Suppressor macrophage treated with lipopolysaccharide for 4 hours (primary cell): ENCODE results near the gene SPTBN4.
"Not testable (repeated sequence)": the region's sequence is repeated elsewhere in the genome, so short reads cannot be mapped to it uniquely, and the experiment has no call there.

Experiments used
- DNase-seq: peaks from one replicate; pipeline ENCODE4 v3.0.0-alpha.2; 2020

The SPTBN4 gene

DNA sequence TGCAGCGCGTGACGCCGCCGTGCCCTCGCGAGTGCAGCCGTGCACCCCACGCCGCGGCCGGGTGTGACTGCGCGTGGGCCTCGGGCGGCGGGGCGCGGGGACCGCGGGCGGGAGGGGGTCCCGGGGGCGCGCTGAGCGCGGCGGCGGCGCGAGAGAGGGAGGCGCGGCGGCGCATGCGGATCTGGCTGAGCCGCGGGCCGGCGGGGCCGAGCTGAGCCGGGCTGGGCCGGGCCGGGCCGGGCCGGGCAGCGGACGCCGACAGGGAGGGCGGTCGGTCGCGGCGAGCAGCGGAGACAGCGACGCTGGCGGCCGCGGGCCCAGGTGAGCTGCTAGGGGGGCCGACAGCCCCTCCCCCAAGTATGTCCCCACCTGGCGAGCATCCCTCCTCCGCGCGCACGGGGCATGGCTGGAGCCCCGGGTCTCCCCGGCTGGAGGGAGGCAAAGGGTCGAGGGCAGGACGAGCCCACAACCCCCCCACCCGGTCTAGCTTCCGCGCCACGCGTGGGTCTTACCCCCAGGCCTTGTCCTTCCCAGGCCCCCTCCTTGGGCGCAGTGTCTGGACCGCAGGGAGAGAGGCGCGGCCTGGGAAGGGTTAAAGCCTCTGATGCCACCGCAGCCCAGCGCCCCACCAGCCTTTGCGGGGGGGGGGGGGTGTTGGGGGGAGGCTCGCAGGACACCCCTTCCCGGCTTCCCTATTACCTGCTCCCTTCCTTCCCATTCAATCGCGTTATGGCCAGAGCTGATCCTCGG, at the start of gene SPTBN4:
TSS of gene SPTBN4 (plus strand) at position 17 of the 750 bp plus-strand sequence. CDS start 5,621 bp downstream, outside the sequence.
- no peak for DNase-seq

DNA sequence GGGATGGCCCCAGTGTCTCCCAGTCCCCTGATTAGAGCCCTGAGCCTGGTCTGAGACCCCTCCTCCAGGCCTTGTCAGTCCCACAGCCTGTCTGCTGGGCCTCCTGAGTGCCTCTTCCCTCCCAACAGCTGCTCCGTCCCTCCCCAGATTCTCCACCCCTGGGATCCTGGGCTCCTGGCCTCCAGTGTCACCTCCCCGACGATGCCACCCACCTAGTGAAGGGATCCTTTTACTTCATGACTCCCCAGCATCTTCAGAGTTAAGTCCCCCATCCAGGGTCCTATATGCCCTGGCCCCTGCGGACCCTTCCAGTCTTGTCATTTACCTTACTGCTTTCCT, 49.2 kb upstream of the SPTBN4 start:
- DNase-seq: no peak

DNA sequence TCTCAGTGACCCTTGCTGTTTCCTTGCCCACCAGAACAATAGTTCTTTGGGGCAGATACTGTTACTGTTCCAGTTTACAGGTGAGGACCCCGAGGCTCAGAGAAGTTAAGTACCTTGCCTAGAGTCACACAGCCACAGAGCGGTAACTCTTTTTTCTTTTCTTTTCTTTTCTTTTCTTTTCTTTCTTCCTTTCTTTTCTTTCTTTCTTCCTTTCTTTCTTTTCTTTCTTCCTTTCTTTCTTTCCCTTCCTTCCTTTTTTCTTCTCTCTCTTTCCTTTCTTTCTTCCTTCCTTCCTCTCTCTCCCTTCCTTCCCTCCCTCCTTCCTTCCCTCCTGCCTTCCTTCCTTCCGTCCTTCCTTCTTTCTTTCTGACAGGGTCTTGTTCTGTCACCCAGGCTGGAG, 48.8 kb upstream of the SPTBN4 start:
- DNase-seq: no peak

DNA sequence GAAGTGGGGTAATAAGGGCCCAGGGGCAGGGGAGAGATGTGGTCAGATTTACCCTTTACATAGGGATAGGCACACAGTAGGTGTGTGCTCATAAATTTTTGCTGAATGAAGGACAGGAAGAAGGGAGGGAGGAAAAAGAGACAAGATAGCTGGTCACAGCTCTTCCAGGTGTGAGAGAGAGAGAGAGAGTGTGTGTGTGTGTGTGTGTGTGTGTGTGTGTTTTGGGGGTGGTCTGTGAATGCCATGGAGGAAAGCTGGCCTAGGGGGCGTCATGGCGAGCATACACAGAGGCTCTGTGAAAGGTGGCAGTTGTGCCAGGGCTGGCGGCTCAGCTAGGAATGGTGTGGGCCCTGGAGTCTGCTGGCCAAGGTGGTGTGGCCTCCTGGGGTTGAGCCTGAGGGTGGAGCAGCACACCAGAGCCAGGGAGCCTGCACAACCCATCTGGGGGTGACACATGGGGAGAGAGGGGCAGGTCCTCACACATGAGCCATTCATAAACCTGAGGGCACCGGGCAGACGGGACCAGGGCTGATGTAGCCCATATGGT, 47.7 kb upstream of the SPTBN4 start:
- DNase-seq: no peak

DNA sequence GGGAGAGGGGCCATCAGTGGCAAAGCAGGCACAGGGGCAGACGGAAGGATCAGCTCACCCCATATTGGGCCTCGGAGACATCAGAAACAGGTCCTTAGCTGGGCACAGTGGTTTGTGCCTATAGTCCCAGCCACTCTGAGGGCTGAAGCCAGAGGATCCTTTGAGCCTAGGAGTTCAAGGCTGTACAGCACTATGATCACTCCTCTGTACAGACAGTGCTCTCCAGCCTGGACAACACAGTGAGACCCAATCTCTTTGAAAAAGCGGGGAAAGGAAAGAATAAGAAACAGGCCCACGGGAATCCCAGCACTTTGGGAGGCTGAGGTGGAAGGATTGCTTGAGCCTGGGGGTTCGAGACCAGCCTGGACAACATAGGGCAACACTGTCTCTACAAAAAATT, 47.0 kb upstream of the SPTBN4 start:
- DNase-seq: no peak

DNA sequence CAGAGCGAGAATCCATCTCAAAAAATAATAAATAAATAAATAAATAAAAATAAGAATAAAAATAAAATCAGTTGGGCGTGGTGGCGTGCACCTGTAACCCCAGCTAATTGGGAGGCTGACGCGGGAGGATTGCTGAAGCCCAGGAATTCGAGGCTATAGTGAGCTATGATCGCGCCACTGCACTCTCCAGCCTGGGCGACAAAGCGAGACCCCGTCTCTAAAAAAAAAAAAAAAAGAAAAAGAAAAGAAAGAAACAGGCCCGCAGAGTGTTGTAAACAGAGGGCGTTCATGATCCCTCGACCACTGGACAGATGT, 46.4 kb upstream of the SPTBN4 start:
- no peak for DNase-seq

DNA sequence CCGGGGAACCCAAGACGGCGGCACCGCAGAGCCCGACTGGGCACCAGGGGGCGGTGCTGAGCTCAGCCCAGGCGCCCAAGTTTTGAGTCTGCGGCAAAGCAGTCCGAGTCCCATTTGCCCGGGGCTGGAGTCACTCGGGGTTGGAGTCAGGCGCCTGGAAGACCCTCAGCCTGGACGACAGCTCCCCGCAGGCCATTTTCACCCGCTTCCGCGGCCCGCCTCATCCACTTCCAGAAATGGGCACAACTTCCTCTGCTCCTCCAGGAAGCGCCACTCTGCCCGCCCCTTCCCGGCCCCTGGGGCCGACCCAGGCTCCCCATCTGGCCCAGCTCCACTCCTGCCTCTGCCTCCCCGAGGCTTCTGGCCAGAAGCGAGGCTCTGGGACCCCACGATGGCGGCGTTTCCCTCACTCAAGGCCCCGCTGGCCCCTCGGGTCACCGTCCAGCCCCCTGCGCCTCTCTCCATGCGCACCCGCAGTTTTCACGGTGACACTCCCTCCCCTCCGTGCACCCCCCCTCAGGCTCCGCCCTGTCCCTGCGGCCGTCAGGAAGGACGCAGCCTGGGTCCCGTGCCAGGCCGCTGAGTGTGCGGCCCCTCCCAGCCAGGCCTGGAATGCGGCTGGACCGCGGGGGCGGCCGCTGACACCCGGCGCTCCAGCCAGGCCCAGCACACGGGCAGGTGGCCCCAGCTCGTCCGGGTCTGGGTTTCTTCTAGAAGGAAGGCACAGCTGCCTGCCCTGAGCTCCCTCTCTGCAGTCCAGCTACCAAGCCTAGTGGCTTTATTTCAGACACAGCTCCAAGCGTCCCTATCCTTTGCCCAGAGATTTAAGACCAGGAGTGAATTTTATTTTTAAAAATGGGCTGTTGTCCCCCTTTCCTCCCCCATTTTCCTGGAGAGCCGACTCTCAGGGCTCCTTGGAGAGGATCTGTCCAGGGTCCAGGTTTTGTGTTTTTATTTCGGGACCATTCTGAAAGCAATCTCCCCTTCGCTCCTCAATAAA, 45.7 kb upstream of the SPTBN4 start:
- DNase-seq: peak; percentile 93

DNA sequence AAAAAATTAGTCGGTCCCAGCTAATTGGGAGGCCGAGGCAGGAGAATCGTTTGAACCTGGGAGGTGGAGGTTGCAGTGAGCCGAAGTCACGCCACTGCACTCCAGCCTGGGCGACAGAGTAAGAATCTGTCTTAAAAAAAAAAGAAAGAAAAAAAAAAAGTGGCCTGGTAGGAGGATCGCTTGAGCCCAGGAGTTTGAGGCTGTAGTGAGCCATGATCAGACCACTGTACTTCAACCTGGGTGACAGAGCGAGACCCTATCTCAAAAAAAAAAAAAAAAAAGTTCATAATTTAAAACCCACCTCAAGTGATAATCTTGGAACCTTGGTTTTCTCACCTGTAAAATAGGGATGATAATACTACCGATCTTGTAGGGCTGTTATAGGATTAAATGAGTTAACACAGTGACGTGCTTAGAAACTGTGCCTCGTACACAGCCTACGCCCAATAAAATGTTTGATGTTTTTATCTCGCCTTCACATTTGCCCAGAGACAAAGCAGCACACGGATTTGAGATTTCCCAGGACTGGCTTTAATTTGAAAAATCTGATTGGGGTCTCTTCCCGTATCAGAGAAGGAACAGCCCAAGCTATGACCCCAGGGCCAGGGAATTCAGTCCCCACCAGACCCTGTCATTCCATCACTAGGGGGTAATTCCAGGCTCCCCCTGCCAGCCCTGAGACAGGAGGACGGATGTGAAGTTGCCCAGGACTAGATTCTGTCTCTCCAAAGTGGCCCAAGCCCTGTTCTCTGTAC, 44.6 kb upstream of the SPTBN4 start:
- DNase-seq: no peak

DNA sequence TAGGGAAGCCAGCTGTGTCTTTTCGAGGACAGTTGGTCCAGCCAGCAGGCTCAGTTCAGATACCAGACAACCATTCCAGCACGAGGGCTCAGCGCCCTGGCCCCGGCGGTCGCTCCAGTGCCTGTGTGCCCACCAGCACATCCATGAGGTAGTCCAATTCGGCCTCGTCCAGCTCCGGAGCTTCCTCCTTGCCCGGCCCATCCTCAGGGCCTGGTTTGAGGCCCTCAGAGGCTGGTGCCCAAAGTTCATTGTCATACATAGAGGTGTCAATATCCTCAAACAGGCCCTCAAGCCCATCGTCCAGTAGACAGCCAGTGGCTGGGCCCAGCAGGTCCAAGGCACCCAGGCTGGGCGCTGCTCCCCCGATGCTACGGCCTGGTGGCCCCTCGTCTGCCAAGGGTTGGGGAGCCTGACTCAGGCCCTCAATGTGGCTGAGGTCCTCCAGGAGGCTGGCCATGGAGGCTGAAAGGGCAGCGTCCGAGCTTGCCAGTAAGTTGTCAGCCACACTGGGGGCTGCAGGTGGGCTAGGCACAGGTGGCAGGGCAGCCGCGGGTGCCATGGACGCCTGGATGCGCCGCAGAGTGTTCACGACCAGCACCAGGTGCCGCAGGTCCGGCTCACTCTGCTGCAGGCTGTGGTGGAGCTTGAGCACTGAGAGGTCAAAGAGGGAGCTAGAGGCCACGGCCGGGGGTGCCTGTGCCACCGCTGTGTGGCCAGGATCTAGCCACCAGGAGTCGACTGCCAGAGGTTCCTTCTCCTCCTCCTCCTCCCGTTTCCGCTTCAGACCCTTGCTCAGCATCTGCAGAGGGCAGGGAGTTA, 43.8 kb upstream of the SPTBN4 start:
- no peak for DNase-seq

DNA sequence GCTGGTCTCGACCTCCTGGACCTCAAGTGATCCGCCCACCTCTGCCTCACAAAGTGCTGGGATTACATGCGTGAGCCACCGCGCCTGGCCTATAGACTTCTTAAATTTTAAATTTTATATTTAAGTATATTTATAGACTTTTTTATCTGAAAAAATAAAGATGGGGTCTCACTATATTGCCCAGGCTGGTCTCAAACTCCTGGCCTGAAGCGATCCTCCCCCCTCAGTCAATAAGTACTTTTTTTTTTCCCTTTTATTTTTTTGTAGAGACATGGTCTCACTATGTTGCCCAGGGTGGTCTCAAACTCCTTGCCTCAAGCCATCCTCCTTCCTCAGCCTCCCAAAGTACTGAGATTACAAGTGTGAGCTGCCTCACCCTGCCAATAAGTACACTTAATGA, 42.9 kb upstream of the SPTBN4 start:
- no peak for DNase-seq

DNA sequence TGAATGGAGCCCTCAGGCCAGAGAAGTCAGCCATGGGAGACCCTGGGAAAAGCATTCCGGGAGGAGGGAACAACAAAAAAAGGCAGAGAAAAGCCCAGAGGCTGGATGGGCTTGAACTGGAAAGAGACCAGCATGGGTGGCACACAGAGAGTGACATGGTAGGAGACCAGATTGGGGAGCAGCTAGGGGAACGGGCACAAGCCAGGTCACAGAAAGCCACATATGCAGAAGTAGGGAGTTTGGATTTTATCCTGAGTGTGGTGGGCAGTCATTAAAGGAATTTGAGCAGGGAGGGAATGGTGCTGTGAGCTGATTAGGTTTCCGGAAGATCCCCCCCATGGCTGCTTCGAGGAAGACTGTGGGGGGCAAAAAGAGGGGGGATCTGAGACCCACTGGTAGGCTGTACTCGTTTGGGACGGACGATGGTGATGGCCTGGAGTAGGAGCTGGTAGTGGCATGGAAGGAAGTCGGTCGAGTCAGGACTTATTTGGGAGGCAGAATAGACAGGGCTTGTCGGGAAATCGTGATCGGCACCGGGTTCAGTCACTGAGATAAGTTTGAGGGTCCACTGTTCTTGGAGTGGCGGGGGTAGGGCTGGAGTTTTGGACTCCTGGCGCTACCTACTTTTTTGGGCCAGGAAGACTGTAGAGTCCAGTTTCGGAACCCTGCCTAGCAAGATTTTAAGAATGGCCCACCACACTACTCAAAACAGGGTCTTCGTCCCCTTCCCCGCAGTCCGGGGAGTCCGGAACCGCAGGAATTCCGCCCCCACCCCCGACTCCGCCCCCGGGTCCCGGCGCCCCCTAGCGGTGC, 42.0 kb upstream of the SPTBN4 start:
- no peak for DNase-seq

DNA sequence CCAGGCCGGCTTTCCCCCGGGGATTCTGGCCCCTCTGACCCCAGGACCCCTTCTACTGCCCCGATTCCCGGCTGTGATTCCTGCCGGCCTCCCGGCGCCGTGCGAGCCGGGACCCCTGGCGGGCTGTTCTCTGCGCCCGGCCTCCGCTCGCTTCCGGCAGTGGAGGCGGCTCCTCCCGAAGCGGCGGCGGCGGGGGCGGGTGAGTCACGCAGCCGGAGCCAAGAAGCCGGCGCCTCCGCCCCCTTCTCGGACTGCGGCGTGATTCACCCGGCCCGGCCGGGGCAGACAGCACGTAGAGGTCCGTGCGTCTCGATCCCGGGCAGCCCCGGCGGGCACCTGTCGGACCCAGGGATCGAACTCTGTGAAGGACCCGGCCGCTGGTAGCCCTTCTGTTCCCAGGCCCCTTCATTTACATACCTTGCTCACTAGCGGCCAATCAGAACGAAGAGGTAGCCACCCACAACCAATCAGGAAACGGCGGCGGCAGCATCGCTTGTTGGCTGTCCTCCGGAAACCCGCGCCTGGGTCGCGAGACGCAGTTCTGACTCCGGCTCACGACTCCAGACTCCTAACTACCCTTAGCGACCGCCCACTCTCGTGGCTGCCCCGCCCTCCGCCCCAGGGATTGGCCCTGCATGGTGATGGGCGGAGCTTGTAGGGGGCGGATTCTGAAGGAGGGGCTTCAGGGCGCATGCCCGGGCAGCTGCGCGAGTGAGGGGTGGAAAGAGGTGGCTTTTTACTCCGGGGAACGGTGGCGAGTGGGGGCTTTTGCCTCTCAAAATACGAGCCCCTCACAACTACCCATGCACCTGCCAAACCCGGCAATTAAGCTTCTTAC, 41.1 kb upstream of the SPTBN4 start, which contains the start of gene SERTAD1:
TSS of gene SERTAD1 (minus strand) at position 543 of the 838 bp plus-strand sequence. CDS start 2,446 bp downstream, outside the sequence.
- peak; percentile 100 for DNase-seq

DNA sequence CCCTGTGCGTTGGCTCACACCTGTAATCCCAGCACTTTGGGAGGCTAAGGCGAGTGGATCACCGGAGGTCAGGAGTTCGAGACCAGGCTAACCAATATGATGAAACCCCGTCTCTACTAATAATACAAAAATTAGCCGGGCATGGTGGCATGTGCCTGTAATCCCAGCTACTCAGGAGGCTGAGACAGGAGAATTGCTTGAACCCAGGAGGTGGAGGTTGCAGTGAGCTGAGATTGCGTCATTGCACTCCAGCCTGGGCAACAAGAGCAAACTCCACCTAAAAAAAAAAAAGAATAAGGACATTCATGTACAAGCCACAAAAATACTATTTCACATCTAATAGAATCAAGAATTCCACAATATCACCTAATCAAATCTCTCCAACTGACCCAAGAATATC, 38.6 kb upstream of the SPTBN4 start:
- not testable (repeated sequence) for DNase-seq

DNA sequence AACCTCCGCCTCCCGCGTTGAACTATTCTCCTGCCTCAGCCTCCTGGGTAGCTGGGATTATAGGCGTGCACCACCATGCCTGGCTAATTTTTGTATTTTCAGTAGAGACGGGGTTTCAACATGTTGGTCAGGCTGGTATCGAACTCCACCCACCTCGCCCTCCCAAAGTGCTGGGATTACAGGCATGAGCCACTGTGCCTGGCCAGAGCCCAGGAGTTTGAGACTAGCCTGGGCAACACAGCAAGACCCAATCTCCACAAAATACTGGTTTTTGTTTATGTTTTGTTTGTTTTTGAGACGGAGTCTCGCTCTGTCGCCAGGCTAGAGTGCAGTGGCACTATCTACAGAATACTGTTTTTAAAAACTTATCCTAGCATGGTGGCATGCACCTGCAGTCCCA, 36.6 kb upstream of the SPTBN4 start:
- DNase-seq: not testable (repeated sequence)

DNA sequence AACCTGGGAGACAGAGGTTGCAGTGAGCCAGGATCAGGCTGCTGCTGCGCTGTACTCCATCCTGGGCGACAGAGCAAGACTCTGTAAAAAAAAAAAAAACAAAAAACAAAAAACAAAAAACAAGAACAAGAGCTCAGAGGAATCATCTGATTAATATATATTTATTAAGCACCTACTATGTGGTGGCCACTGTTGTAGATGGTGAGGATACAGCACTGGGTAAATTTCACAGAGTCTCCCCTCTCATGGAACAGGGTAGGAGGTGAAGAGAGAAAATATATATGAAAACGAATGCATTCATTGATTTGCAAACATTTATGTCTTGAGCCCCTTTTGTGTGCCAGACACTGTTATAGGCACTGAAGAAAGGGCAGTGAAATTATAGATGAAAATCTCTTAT, 35.1 kb upstream of the SPTBN4 start:
- DNase-seq: no peak

DNA sequence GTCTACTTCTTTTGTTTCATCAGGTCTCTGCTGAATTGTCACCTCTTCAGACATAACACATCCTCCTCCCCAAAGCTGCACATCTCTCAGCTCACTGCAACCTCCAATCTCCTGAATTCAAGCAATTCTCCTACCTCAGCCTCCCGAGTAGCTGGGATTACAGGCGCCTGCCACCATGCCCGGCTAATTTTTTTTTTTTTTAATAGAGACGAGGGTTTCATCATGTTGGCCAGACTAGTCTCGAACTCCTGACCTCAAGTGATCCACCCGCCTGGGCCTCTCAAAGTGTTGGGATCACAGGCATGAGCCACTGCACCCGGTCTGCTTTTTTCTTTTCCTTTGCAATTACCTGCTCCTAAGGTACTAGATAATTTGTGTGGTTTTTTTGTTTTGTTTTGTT, 34.0 kb upstream of the SPTBN4 start:
- not testable (repeated sequence) for DNase-seq

DNA sequence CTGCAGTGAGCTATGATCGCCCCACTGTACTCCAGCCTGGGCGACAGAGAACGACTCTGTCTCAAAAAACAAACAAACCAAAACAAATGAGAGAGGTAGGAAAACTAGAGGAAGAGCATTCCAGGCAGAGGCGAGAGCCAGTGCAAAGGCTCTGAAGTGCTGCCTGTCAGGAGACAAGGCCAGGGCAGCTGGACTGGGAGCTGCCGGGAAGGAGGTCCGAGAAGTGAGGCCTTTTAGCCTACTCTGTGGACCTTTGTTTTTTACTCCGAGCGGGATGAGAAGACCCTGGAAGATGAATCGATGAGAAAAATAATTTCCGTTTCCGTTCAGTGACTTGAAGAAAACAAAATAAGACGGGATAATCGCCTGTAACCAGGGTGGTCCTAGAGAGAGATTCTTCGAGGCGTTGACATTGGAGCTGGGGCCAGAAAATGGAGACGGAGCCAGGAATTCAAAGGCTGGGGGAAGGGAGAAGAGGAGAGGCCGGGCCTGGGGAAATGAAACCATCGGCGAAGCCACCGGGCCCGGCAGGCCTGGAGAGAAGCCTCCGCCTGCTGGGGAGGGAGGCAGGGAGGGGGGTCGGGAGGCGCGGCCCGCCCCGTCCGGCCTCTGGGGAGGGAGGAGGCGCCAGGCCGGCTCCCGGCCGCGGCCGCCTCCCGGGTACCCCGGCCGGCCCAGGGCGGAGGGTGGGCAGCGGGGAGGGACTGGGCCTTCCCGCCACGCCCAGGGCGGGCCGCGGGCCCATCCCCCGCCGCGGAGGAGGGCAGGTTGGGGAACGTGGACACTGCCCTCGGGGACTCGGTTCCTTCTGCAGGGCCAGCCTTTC, 33.2 kb upstream of the SPTBN4 start:
- DNase-seq: peak; percentile 96

DNA sequence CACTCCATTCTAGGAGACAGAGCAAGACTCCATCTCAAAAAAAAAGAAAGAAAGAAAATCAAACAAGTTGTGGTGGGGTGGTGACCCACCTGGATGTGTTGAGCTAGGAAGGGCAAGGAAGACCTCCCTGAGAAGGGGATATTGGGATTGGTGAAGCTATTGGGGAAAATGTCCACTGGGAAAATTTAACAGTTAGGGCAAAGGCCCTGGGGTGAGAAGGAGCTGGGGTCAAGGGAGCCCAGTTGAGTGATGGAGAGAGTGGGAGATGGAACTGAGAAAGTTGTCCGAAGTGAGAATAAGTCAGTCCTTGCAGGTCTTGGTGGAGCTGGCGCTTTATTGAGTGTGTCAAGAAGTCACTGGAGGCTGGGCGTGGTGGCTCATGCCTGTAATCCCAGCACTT, 28.5 kb upstream of the SPTBN4 start:
- DNase-seq: no peak

DNA sequence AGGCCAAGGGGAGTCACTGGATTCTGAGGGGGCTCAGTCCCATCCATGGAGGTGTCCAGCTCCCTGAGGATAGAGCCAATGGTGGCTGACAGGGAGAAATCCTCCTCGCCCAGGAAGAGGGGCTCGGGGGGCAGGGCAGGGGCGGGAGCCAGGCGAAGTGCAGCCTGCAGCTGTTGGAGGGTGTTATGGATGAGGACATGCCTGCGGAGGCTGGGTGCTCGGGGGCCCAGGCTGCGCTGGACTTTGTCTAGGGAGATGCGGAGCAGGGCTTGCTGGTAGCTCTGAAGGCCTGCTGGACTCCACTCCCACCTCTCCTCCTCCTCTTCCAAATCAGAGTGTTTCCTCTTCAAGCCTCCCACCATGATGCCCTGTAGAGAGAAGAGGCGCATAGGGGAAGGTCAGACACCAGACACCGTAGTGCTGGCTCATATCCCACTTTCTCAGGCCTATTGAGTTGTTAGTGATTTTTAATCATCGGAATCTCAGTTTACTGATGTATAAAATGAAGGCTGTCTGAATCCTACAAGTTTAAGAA, 25.0 kb upstream of the SPTBN4 start:
- DNase-seq: no peak
